ENCODE data around the gene ZBTB38.

Gene ZBTB38

DNA sequence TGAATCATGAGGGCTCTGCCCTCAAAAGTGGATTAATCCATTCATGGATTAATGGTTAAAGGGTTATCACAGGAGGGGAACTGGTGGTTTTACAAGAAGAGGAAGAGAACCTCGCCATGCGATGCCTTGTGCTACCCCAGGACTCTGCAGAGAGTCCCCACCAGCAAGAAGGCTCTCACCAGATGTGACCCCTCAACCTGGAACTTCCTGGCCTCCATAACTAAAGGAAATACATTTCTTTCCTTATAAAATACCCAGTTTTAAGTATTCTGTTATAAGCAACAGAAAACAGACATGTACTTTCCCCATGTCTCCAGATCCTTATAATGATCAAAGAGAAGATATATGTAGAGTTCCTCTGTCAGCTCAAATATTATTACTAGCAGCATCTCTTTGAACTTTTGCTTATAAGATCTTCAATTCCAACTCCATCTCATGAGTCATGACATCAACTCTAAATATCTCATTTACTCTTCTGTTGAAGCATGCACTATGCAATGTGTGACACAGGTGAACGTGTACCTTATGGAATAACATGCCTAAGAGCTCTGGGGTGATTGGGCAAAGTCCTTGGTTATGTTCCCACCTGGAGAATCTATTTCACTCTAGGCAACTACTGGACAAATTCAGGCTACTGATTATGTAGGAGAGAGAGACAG lies 37.5 kb upstream of the ZBTB38 start:
- H3K36me3 ChIP-seq (ENCODE audit: control insufficient read depth, insufficient read depth, low read length), result no peaks in the 10 kb centered on the region
- no peak overlapping the region for H3K27ac ChIP-seq (ENCODE audit: low read length)
- no peak overlapping the region for H3K4me3 ChIP-seq (ENCODE audit: low read length)
- H3K27me3 ChIP-seq (ENCODE audit: control insufficient read depth, insufficient read depth, low read length), result no peaks in the 10 kb centered on the region
- no peaks in the 10 kb centered on the region for H3K9me3 ChIP-seq (ENCODE audit: control insufficient read depth, insufficient read depth, low read length)
- WGBS (ENCODE audit: insufficient coverage, insufficient read length), result no CpG with 5 or more reads among the region's 3 CpGs
- H3K4me1 ChIP-seq (ENCODE audit: control insufficient read depth, insufficient read depth, low read length), result 0 out of 2 replicates have a peak, but pooled peaks cover 3% of the 10 kb centered on the region
- no peak for DNase-seq (ENCODE audit: low read depth, low spot score)

DNA sequence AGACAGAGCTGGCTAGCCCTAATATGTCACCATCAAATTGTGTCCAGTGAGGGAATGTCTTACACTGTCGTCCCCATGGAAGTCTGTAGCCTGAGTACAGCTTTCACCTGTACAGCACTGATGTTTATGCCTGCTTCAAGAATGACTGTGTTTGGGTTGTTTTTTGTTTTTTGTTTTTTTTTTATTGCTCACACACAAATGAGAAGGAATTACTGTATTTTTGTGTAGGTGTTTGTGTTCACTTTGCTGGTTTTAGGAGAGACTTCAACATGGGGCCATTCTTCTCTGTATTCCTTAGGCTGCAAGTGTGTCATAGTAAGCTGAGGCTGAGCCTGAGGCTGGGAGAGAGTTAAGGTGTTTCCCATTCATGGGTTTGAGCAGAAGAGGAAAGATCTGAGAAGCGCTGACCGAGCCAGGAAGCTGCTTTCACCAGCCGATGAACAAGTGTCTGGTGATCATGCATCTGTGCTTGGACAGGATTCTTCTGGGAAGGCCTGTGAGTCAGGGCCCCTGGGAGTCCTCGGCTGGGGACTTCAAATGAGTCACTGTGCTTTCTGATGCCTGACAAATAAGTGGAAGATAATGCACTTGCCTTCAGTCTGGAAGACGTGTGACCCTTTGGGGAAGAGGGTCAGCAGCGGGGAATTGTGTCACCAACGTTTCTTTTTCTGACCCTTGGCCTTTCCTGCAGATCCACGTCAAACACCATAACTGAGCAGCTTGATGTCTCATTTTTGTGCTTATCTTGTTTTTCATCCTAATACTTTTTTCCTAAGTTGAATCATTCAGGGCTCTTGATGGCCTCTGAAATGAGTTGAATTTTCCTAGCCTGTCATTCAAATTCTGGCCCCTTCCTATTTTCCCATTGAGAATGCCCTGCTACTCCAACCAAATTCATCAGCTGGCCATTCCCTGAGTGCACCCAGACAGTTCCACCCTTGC lies 36.7 kb upstream of the ZBTB38 start:
- no CpG with 5 or more reads among the region's 9 CpGs for WGBS (ENCODE audit: insufficient coverage, insufficient read length)
- no peaks in the 10 kb centered on the region for H3K27me3 ChIP-seq (ENCODE audit: control insufficient read depth, insufficient read depth, low read length)
- H3K36me3 ChIP-seq (ENCODE audit: control insufficient read depth, insufficient read depth, low read length), result no peaks in the 10 kb centered on the region
- 0 out of 2 replicates have a peak, but pooled peaks cover 3% of the 10 kb centered on the region for H3K4me1 ChIP-seq (ENCODE audit: control insufficient read depth, insufficient read depth, low read length)
- H3K4me3 ChIP-seq (ENCODE audit: low read length), result no peak overlapping the region
- no peaks in the 10 kb centered on the region for H3K9me3 ChIP-seq (ENCODE audit: control insufficient read depth, insufficient read depth, low read length)
- H3K27ac ChIP-seq (ENCODE audit: low read length), result no peak overlapping the region
- no peak for DNase-seq (ENCODE audit: low read depth, low spot score)

DNA sequence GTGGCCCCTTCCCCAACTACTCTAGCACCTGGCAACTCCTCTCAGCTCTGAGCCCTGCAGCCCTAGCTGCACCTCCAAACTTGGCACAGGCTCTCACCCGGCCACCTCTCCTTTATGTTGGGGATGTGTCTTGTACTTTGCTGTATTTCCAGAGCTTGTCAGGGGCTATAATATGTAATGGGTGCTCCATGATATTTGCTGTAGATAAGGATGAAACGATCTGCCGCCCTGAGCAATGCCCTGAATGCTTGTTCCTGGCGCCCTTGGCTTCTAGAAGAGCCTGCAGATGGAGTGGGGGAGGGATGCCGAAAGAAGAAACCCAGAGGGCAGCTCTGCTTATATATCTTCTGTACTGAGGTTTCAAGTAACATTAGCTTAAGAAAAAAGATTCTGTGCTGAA lies 35.9 kb upstream of the ZBTB38 start:
- no peaks in the 10 kb centered on the region for H3K9me3 ChIP-seq (ENCODE audit: control insufficient read depth, insufficient read depth, low read length)
- no peaks in the 10 kb centered on the region for H3K36me3 ChIP-seq (ENCODE audit: control insufficient read depth, insufficient read depth, low read length)
- H3K4me1 ChIP-seq (ENCODE audit: control insufficient read depth, insufficient read depth, low read length), result 0 out of 2 replicates have a peak, but pooled peaks cover 3% of the 10 kb centered on the region
- no CpG with 5 or more reads among the region's 5 CpGs for WGBS (ENCODE audit: insufficient coverage, insufficient read length)
- H3K27me3 ChIP-seq (ENCODE audit: control insufficient read depth, insufficient read depth, low read length), result no peaks in the 10 kb centered on the region
- H3K4me3 ChIP-seq (ENCODE audit: low read length), result no peak overlapping the region
- no peak overlapping the region for H3K27ac ChIP-seq (ENCODE audit: low read length)
- DNase-seq (ENCODE audit: low read depth, low spot score), result no peak

DNA sequence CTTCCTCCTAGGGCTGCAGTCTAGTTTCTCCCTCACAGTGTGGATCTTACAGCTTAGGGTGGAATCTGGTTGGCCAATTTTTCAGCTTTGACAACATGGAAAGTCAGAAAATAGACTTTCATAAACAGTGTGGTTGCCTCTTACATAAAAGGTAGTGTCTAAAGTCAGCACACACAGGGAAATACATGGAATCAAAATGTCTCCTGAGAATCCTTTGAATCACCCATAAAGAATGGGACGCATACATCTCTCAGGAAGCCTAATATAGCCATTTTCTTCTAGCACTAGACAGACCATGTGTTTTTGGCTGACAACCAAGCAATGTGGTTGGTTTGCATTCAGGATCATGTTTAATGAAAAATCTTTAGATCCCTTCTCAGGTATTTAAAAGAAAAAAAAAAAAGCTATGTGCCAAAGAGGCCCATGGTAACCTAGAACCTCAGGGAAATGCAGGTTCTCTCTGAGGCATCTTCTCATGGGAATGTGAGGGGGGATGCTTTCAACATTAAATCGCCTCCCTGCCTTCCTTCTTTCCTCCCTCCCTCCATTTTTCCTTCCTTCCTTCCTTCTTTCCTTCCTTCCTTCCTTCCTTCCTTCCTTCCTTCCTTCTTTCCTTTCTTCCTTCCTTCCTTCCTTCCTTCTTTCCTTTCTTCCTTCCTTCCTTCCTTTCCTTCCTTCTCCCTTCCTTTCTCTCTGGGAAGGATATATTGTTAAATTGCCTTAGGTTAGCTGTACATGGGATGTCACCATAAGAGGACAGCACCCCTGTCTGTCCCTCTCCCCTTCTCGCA lies 34.3 kb upstream of the ZBTB38 start:
- no peaks in the 10 kb centered on the region for H3K36me3 ChIP-seq (ENCODE audit: control insufficient read depth, insufficient read depth, low read length)
- WGBS (ENCODE audit: insufficient coverage, insufficient read length), result no CpG with 5 or more reads among the region's 3 CpGs
- H3K27me3 ChIP-seq (ENCODE audit: control insufficient read depth, insufficient read depth, low read length), result no peaks in the 10 kb centered on the region
- H3K4me1 ChIP-seq (ENCODE audit: control insufficient read depth, insufficient read depth, low read length), result 0 out of 2 replicates have a peak, but pooled peaks cover 3% of the 10 kb centered on the region
- no peak for DNase-seq (ENCODE audit: low read depth, low spot score)
- no peak overlapping the region for H3K27ac ChIP-seq (ENCODE audit: low read length)
- no peaks in the 10 kb centered on the region for H3K9me3 ChIP-seq (ENCODE audit: control insufficient read depth, insufficient read depth, low read length)
- no peak overlapping the region for H3K4me3 ChIP-seq (ENCODE audit: low read length)

DNA sequence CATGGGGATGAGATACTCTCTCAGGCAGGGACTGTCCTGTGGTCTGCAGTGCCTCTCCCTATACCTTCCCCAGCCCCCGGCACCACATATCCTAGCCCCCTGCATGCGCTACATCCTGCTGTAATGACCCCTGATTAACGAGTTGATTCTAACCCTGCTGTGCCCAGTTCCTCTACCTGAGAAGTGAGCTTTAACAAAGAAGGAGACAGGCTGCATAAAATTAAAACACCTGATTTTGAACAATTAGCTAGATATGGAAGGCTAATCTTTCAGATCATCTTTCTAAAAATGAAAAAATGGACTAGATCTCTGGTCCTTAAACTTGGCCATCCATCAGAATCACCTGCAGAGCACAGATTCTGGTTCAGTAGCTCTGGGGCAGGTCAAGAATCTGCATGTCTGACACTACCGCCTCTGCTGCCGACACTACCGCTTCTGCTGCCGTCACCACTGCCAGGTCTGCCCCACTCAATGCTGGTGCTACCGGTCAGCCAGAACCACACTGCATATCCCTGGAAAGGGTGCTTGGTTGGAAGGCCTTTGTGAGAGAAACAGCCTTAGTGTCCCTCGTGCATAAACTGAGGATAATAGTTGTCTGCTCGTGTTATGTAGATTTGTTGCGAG lies 33.6 kb upstream of the ZBTB38 start:
- H3K36me3 ChIP-seq (ENCODE audit: control insufficient read depth, insufficient read depth, low read length), result no peaks in the 10 kb centered on the region
- DNase-seq (ENCODE audit: low read depth, low spot score), result no peak
- no CpG with 5 or more reads among the region's 11 CpGs for WGBS (ENCODE audit: insufficient coverage, insufficient read length)
- H3K27ac ChIP-seq (ENCODE audit: low read length), result no peak overlapping the region
- H3K27me3 ChIP-seq (ENCODE audit: control insufficient read depth, insufficient read depth, low read length), result no peaks in the 10 kb centered on the region
- no peaks in the 10 kb centered on the region for H3K9me3 ChIP-seq (ENCODE audit: control insufficient read depth, insufficient read depth, low read length)
- 0 out of 2 replicates have a peak, but pooled peaks cover 3% of the 10 kb centered on the region for H3K4me1 ChIP-seq (ENCODE audit: control insufficient read depth, insufficient read depth, low read length)
- no peak overlapping the region for H3K4me3 ChIP-seq (ENCODE audit: low read length)

GRCh38 chr3:141335531-141336061 lies 32.7 kb upstream of the ZBTB38 start:
- H3K9me3 ChIP-seq (ENCODE audit: control insufficient read depth, insufficient read depth, low read length), result no peaks in the 10 kb centered on the region
- WGBS (ENCODE audit: insufficient coverage, insufficient read length), result no CpG with 5 or more reads among the region's 2 CpGs
- 0 out of 2 replicates have a peak, but pooled peaks cover 3% of the 10 kb centered on the region for H3K4me1 ChIP-seq (ENCODE audit: control insufficient read depth, insufficient read depth, low read length)
- no peak for DNase-seq (ENCODE audit: low read depth, low spot score)
- no peak overlapping the region for H3K4me3 ChIP-seq (ENCODE audit: low read length)
- H3K27ac ChIP-seq (ENCODE audit: low read length), result no peak overlapping the region
- H3K27me3 ChIP-seq (ENCODE audit: control insufficient read depth, insufficient read depth, low read length), result no peaks in the 10 kb centered on the region
- no peaks in the 10 kb centered on the region for H3K36me3 ChIP-seq (ENCODE audit: control insufficient read depth, insufficient read depth, low read length)

GRCh38 chr3:141336672-141337522 lies 31.4 kb upstream of the ZBTB38 start:
- no peaks in the 10 kb centered on the region for H3K36me3 ChIP-seq (ENCODE audit: control insufficient read depth, insufficient read depth, low read length)
- no peak overlapping the region for H3K4me3 ChIP-seq (ENCODE audit: low read length)
- H3K27me3 ChIP-seq (ENCODE audit: control insufficient read depth, insufficient read depth, low read length), result no peaks in the 10 kb centered on the region
- H3K27ac ChIP-seq (ENCODE audit: low read length), result no peak overlapping the region
- H3K4me1 ChIP-seq (ENCODE audit: control insufficient read depth, insufficient read depth, low read length), result 0 out of 2 replicates have a peak, but pooled peaks cover 3% of the 10 kb centered on the region
- no CpG with 5 or more reads among the region's 12 CpGs for WGBS (ENCODE audit: insufficient coverage, insufficient read length)
- DNase-seq (ENCODE audit: low read depth, low spot score), result no peak
- no peaks in the 10 kb centered on the region for H3K9me3 ChIP-seq (ENCODE audit: control insufficient read depth, insufficient read depth, low read length)

DNA sequence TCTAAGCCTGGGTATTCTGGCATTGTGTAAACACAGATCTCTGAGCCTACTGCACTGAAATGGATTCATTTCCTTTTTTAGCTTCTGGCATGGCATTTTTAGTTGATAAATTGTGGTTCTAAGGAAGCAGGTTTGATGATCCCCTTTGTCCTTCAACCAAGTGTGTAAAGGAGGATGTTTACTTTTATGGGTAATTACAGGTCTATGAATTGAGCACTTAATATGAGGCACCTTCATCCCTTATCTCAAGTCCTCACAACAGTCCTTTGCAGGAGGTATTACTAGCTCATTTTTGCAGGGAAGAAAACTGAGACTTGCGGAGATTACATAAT lies 30.8 kb upstream of the ZBTB38 start:
- no peak for DNase-seq (ENCODE audit: low read depth, low spot score)
- no CpG with 5 or more reads among the region's 1 CpG for WGBS (ENCODE audit: insufficient coverage, insufficient read length)
- no peak overlapping the region for H3K27ac ChIP-seq (ENCODE audit: low read length)

GRCh38 chr3:141337991-141338390 lies 30.3 kb upstream of the ZBTB38 start:
- H3K4me3 ChIP-seq (ENCODE audit: low read length), result no peak overlapping the region
- H3K36me3 ChIP-seq (ENCODE audit: control insufficient read depth, insufficient read depth, low read length), result no peaks in the 10 kb centered on the region
- no peaks in the 10 kb centered on the region for H3K27me3 ChIP-seq (ENCODE audit: control insufficient read depth, insufficient read depth, low read length)
- no peaks in the 10 kb centered on the region for H3K9me3 ChIP-seq (ENCODE audit: control insufficient read depth, insufficient read depth, low read length)
- H3K27ac ChIP-seq (ENCODE audit: low read length), result no peak overlapping the region
- 0 out of 2 replicates have a peak, but pooled peaks cover 3% of the 10 kb centered on the region for H3K4me1 ChIP-seq (ENCODE audit: control insufficient read depth, insufficient read depth, low read length)
- WGBS (ENCODE audit: insufficient coverage, insufficient read length), result no CpG with 5 or more reads among the region's 2 CpGs
- DNase-seq (ENCODE audit: low read depth, low spot score), result no peak

More for the DNA sequence above, 30.8 kb upstream of the ZBTB38 start:
- Histone ChIP-seq H3K36me3 (ENCODE audit: control insufficient read depth, insufficient read depth, low read length) (no peaks in the 10 kb centered on the region), H3K27me3 (ENCODE audit: control insufficient read depth, insufficient read depth, low read length) (no peaks in the 10 kb centered on the region), H3K4me1 (ENCODE audit: control insufficient read depth, insufficient read depth, low read length) (0 out of 2 replicates have a peak, but pooled peaks cover 3% of the 10 kb centered on the region), H3K4me3 (ENCODE audit: low read length) (no peak overlapping the region), H3K9me3 (ENCODE audit: control insufficient read depth, insufficient read depth, low read length) (no peaks in the 10 kb centered on the region)
